A673 (cell line): ENCODE results near the gene TTBK2. TPM values are rescaled to one million over a fixed set of nuclear protein-coding genes. Genes with fewer than 3 reads are reported as not detected.
A peak's percentile ranks its signal among the peaks of the same experiment; 100 is the strongest.

Source experiments
- BruUV-seq: library from RNA; stranded (reverse); fragments of 400-500 nt; replicated peaks from 2 replicates; lab custom pipeline; 2021; lab: Mats Ljungman, UMichigan
- CTCF ChIA-PET: fragments of 300-600 bp; sonication (Branson Sonifier 250); formaldehyde crosslinking; loops from one replicate; lab custom pipeline; 2022; ENCODE audit warnings: antibody characterized with exemption; lab: Charles Lee
- POLR2A ChIA-PET: fragments of 300-600 bp; sonication (Branson Sonifier 250); formaldehyde crosslinking; loops from one replicate; lab custom pipeline; 2022; ENCODE audit warnings: antibody characterized with exemption; ENCODE audit not compliant: low non-redundant PET; lab: Charles Lee
- DNase-seq: peaks from one replicate; pipeline ENCODE4 v3.0.0-alpha.2; 2015; ENCODE audit warnings: low spot score
- H3K27ac ChIP-seq: fragments of 200-600 bp; sonication (generic); 2 replicates; pipeline ENCODE4 v1.5.1; 2016; ENCODE audit warnings: mixed run types, low read depth, mild to moderate bottlenecking, mixed read lengths, antibody characterized with exemption, low read length; ENCODE audit not compliant: poor library complexity, severe bottlenecking
- H3K27me3 ChIP-seq: fragments of 200-600 bp; sonication (generic); replicated peaks from 2 replicates; pipeline ENCODE4 v1.6.1; 2017; ENCODE audit warnings: mixed run types, low read depth, mild to moderate bottlenecking, mixed read lengths, antibody characterized with exemption, low read length; ENCODE audit not compliant: insufficient read depth, poor library complexity
- H3K36me3 ChIP-seq: fragments of 200-600 bp; sonication (generic); 2 replicates; pipeline ENCODE4 v1.6.1; 2016; ENCODE audit warnings: mixed run types, mild to moderate bottlenecking, mixed read lengths, antibody characterized with exemption, low read length; ENCODE audit not compliant: insufficient read depth, poor library complexity, severe bottlenecking
- H3K4me1 ChIP-seq: fragments of 200-600 bp; sonication (generic); 2 replicates; pipeline ENCODE4 v1.6.1; 2017; ENCODE audit warnings: mixed run types, mild to moderate bottlenecking, mixed read lengths, antibody characterized with exemption, low read length; ENCODE audit not compliant: insufficient read depth, poor library complexity, severe bottlenecking
- H3K4me3 ChIP-seq: fragments of 200-600 bp; sonication (generic); 2 replicates; pipeline ENCODE4 v1.5.1; 2016; ENCODE audit warnings: low read depth, mixed run types, mild to moderate bottlenecking, mixed read lengths, low read length; ENCODE audit not compliant: poor library complexity, severe bottlenecking
- H3K9me3 ChIP-seq: fragments of 200-600 bp; sonication (generic); 2 replicates; pipeline ENCODE4 v1.6.1; 2016; ENCODE audit warnings: mixed run types, low read depth, mild to moderate bottlenecking, mixed read lengths, antibody characterized with exemption, low read length; ENCODE audit not compliant: poor library complexity, severe bottlenecking
- CTCF ChIP-seq: fragments of 300-800, 200-600 bp; sonication (generic); conservative IDR thresholded peaks from 2 replicates; pipeline ENCODE4 v1.5.1; 2017; ENCODE audit warnings: low read depth, mild to moderate bottlenecking, antibody characterized with exemption, low read length, moderate library complexity, mixed read lengths
- EZH2 ChIP-seq: fragments of 200-600 bp; sonication (generic); IDR thresholded peaks from 2 replicates; pipeline ENCODE4 v1.6.1; 2017; ENCODE audit warnings: borderline replicate concordance, low read depth, mild to moderate bottlenecking, mixed read lengths, antibody characterized with exemption, low read length; ENCODE audit not compliant: poor library complexity, severe bottlenecking
- intact Hi-C: fragments of 100-400 bp; cut with micrococcal nuclease; formaldehyde crosslinking; loops from one replicate; pipeline ENCODE4 v1.10.0; 2022; ENCODE audit not compliant: unreplicated experiment
- total RNA-seq: library from RNA; stranded (reverse); gene quantifications from 2 replicates; pipeline ENCODE4 v1.2.3, GENCODE V29; 2021

The TTBK2 gene
- total RNA-seq, 1 experiment from 2014 or later, result 15.8 TPM

GRCh38 chr15:42736178-42736792 is 184.3 kb downstream of the TTBK2 start:
- TF ChIP-seq EZH2 (no peak), CTCF (no peak)
- no peaks in the 10 kb centered on the region for H3K27me3 ChIP-seq
- peaks cover 39% of the 10 kb centered on the region for H3K36me3 ChIP-seq
- H3K27ac ChIP-seq, result peak overlapping the region; percentile 88
- no peaks in the 10 kb centered on the region for H3K9me3 ChIP-seq
- CTCF ChIA-PET, result no interaction called here
- no TSS peak for BruUV-seq
- POLR2A ChIA-PET, result interaction anchor here (0.6 kb wide), 1 partner anchor 14 kb away, joined by 12 read pairs; no protein-coding TSS in a partner anchor
- H3K4me1 ChIP-seq, result peaks cover 6% of the 10 kb centered on the region
- DNase-seq, result peak; percentile 27
- H3K4me3 ChIP-seq, result peak overlapping the region; percentile 82
- intact Hi-C loops, result loop anchor here (2.0 kb wide), 1 partner anchor 191 kb away; no protein-coding TSS in a partner anchor

DNA sequence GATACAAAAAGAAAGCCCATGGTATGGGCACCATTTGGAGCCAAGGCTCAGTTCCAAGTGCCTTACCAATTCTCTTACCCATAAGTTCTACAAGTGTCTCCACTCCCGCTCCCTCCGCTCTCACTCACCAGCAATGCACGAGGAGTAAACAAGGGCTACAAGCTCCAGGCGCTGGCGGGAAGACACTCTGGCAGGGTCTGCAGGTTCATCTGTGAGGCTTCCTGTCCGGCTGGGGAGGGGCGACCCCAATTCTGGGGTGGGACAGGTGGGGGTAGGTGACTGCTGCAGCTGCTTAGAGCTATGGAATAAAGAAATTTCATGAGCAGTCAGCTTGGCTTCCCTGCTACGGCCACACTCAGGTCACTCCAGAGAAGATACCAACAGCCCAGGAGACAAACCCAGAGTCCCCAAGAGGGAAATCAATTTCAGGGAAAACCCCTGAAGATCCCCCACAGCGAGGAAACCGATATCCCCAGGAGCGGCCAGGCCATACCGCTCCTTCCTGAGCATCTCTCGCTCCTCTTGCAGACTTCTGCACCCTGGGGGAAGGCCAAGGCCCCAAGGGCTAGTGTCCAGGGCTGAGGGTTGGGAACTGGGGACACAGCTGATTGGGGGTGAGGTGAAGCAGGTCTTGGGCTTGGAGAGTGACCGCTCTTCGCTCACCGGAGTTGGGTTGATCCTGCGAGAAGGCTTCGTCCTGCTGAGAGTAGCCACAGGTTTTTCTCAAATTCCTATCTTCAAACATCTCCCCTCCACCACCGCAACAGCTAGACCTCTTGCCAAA is 185.0 kb downstream of the TTBK2 start:
- H3K9me3 ChIP-seq, result no peaks in the 10 kb centered on the region
- H3K36me3 ChIP-seq, result peaks cover 46% of the 10 kb centered on the region
- POLR2A ChIA-PET, result interaction anchor here (0.6 kb wide), 1 partner anchor 14 kb away, joined by 12 read pairs; no protein-coding TSS in a partner anchor
- no peaks in the 10 kb centered on the region for H3K27me3 ChIP-seq
- TSS peak; percentile 48 for BruUV-seq
- no peak for TF ChIP-seq CTCF
- no peak for TF ChIP-seq EZH2
- intact Hi-C loops, result loop anchor here (2.0 kb wide), 1 partner anchor 191 kb away; no protein-coding TSS in a partner anchor
- no peak for DNase-seq
- peak overlapping the region; percentile 88 for H3K27ac ChIP-seq
- CTCF ChIA-PET, result no interaction called here
- H3K4me3 ChIP-seq, result peak overlapping the region; percentile 82
- H3K4me1 ChIP-seq, result peaks cover 6% of the 10 kb centered on the region

- no TSS peak for BruUV-seq
- no peak overlapping the region for H3K4me3 ChIP-seq
- no peaks in the 10 kb centered on the region for H3K27me3 ChIP-seq
- intact Hi-C loops, result no loop called here
- peaks cover 6% of the 10 kb centered on the region for H3K4me1 ChIP-seq
- no peak for DNase-seq
- CTCF ChIA-PET, result no interaction called here
- POLR2A ChIA-PET, result no interaction called here
- TF ChIP-seq EZH2, result no peak
- no peak for TF ChIP-seq CTCF
- H3K9me3 ChIP-seq, result no peaks in the 10 kb centered on the region
- peaks cover 57% of the 10 kb centered on the region for H3K36me3 ChIP-seq
- H3K27ac ChIP-seq, result no peak overlapping the region
These were observed 186.4 kb downstream of the TTBK2 start for GRCh38 chr15:42734076-42734672.
